GM23338 (cell line): Measurements from ENCODE around the gene MPPED1. TPM values are rescaled to one million over a fixed set of nuclear protein-coding genes. Genes with fewer than 3 reads are reported as not detected.

Source experiments
- EZH2 ChIP-seq: fragments of 200-600 bp; sonication (generic); IDR thresholded peaks from one replicate; pipeline ENCODE4 v1.8.0; 2017; ENCODE audit warnings: antibody characterized with exemption, mild to moderate bottlenecking, low read depth; ENCODE audit not compliant: unreplicated experiment
- EZH2phosphoT487 ChIP-seq: fragments of 200-600 bp; sonication (generic); IDR thresholded peaks from one replicate; pipeline ENCODE4 v1.8.1; 2018; ENCODE audit warnings: antibody characterized with exemption; ENCODE audit not compliant: unreplicated experiment
- JUNB ChIP-seq: IDR thresholded peaks from one replicate; pipeline ENCODE4 v1.6.1; 2016; ENCODE audit warnings: antibody characterized with exemption; ENCODE audit not compliant: unreplicated experiment
- STAT1 ChIP-seq: IDR thresholded peaks from one replicate; pipeline ENCODE4 v1.6.1; 2016; ENCODE audit warnings: antibody characterized with exemption; ENCODE audit not compliant: unreplicated experiment
- ZNF114 ChIP-seq: fragments of 250-450 bp; sonication (Bioruptor Pico); IDR thresholded peaks from 2 replicates; pipeline ENCODE4 v1.5.0; 2020; ENCODE audit warnings: mild to moderate bottlenecking, moderate library complexity
- ZNF331 ChIP-seq: fragments of 250-450 bp; sonication (Bioruptor Pico); IDR thresholded peaks from 2 replicates; pipeline ENCODE4 v1.5.0; 2020; ENCODE audit warnings: low read depth, mild to moderate bottlenecking, moderate library complexity
- polyA plus RNA-seq: library from polyadenylated mRNA; unstranded; fragments of >200 nt; fragmentation: Nextera tagmentation; extraction: Ambion mirVana; gene quantifications from 2 replicates; pipeline ENCODE4 v1.2.1, GENCODE V29; 2016
- total RNA-seq: library from RNA; depleted of rRNA; stranded (reverse); fragments of >200 nt; shearing (Covaris generic); gene quantifications from 2 replicates; pipeline ENCODE4 v1.2.3, GENCODE V29; 2014
- TF ChIP-seq, protein P1 (sequence below): fragments of 250-450 bp; sonication (Bioruptor Pico); IDR thresholded peaks from 2 replicates; pipeline ENCODE4 v1.5.0; 2020; ENCODE audit warnings: mild to moderate bottlenecking, moderate library complexity
- TF ChIP-seq, protein P2 (sequence below), 2 experiments: fragments of 200-600 bp in 1 of 2; sonication (generic) in 1 of 2; conservative IDR thresholded peaks; 2 replicates each; pipeline versions ENCODE4 v1.5.1 to v1.6.1; 2016 to 2017; ENCODE audit warnings: antibody characterized with exemption in 2 of 2, low read depth in 2 of 2, mild to moderate bottlenecking in 2 of 2, moderate library complexity in 1 of 2
- TF ChIP-seq, protein P3 (sequence below): IDR thresholded peaks from one replicate; pipeline ENCODE4 v1.6.1; 2018; ENCODE audit warnings: antibody characterized with exemption; ENCODE audit not compliant: unreplicated experiment

Gene MPPED1
- total and polyA plus RNA-seq, 2 experiments from 2014 or later, result 0.56 TPM; not detected in 1

DNA sequence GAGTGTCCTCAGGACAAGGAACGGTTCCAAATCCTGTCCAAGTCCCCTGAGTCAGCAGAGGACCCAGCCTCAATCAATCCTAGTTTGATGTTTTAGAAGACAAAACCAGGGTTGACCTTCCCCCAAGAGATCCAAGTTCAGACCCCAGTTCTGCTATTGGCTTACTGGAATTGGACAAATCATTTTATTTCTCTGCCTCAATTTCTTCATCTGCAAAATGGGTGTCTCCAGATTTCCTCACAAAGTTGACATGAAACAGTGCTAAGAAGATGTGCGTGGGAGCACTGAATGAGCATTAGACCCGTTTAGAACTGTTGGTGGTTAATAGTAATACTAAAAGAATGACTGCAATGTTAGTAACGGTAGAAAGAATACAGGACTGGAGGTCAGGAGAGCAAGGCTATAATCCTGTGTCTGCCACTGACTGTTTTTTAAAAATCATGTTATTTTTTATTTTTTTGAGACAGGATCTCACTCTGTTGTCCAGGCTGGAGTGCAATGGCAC is 35.8 kb upstream of the MPPED1 start (continued):
- TF ChIP-seq, protein P1, sequence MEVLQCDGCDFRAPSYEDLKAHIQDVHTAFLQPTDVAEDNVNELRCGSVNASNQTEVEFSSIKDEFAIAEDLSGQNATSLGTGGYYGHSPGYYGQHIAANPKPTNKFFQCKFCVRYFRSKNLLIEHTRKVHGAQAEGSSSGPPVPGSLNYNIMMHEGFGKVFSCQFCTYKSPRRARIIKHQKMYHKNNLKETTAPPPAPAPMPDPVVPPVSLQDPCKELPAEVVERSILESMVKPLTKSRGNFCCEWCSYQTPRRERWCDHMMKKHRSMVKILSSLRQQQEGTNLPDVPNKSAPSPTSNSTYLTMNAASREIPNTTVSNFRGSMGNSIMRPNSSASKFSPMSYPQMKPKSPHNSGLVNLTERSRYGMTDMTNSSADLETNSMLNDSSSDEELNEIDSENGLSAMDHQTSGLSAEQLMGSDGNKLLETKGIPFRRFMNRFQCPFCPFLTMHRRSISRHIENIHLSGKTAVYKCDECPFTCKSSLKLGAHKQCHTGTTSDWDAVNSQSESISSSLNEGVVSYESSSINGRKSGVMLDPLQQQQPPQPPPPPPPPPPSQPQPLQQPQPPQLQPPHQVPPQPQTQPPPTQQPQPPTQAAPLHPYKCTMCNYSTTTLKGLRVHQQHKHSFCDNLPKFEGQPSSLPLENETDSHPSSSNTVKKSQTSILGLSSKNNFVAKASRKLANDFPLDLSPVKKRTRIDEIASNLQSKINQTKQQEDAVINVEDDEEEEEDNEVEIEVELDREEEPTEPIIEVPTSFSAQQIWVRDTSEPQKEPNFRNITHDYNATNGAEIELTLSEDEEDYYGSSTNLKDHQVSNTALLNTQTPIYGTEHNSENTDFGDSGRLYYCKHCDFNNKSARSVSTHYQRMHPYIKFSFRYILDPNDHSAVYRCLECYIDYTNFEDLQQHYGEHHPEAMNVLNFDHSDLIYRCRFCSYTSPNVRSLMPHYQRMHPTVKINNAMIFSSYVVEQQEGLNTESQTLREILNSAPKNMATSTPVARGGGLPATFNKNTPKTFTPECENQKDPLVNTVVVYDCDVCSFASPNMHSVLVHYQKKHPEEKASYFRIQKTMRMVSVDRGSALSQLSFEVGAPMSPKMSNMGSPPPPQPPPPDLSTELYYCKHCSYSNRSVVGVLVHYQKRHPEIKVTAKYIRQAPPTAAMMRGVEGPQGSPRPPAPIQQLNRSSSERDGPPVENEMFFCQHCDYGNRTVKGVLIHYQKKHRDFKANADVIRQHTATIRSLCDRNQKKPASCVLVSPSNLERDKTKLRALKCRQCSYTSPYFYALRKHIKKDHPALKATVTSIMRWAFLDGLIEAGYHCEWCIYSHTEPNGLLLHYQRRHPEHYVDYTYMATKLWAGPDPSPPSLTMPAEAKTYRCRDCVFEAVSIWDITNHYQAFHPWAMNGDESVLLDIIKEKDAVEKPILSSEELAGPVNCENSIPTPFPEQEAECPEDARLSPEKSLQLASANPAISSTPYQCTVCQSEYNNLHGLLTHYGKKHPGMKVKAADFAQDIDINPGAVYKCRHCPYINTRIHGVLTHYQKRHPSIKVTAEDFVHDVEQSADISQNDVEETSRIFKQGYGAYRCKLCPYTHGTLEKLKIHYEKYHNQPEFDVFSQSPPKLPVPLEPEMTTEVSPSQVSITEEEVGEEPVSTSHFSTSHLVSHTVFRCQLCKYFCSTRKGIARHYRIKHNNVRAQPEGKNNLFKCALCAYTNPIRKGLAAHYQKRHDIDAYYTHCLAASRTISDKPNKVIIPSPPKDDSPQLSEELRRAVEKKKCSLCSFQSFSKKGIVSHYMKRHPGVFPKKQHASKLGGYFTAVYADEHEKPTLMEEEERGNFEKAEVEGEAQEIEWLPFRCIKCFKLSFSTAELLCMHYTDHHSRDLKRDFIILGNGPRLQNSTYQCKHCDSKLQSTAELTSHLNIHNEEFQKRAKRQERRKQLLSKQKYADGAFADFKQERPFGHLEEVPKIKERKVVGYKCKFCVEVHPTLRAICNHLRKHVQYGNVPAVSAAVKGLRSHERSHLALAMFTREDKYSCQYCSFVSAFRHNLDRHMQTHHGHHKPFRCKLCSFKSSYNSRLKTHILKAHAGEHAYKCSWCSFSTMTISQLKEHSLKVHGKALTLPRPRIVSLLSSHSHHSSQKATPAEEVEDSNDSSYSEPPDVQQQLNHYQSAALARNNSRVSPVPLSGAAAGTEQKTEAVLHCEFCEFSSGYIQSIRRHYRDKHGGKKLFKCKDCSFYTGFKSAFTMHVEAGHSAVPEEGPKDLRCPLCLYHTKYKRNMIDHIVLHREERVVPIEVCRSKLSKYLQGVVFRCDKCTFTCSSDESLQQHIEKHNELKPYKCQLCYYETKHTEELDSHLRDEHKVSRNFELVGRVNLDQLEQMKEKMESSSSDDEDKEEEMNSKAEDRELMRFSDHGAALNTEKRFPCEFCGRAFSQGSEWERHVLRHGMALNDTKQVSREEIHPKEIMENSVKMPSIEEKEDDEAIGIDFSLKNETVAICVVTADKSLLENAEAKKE (CRISPR knock-in tag), result no peak
- TF ChIP-seq, protein P2, sequence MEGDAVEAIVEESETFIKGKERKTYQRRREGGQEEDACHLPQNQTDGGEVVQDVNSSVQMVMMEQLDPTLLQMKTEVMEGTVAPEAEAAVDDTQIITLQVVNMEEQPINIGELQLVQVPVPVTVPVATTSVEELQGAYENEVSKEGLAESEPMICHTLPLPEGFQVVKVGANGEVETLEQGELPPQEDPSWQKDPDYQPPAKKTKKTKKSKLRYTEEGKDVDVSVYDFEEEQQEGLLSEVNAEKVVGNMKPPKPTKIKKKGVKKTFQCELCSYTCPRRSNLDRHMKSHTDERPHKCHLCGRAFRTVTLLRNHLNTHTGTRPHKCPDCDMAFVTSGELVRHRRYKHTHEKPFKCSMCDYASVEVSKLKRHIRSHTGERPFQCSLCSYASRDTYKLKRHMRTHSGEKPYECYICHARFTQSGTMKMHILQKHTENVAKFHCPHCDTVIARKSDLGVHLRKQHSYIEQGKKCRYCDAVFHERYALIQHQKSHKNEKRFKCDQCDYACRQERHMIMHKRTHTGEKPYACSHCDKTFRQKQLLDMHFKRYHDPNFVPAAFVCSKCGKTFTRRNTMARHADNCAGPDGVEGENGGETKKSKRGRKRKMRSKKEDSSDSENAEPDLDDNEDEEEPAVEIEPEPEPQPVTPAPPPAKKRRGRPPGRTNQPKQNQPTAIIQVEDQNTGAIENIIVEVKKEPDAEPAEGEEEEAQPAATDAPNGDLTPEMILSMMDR (conservative IDR thresholded peaks at IDR 0.05; ENCODE audit: low read depth in 2 of 2), result no peak
- TF ChIP-seq, protein P3, sequence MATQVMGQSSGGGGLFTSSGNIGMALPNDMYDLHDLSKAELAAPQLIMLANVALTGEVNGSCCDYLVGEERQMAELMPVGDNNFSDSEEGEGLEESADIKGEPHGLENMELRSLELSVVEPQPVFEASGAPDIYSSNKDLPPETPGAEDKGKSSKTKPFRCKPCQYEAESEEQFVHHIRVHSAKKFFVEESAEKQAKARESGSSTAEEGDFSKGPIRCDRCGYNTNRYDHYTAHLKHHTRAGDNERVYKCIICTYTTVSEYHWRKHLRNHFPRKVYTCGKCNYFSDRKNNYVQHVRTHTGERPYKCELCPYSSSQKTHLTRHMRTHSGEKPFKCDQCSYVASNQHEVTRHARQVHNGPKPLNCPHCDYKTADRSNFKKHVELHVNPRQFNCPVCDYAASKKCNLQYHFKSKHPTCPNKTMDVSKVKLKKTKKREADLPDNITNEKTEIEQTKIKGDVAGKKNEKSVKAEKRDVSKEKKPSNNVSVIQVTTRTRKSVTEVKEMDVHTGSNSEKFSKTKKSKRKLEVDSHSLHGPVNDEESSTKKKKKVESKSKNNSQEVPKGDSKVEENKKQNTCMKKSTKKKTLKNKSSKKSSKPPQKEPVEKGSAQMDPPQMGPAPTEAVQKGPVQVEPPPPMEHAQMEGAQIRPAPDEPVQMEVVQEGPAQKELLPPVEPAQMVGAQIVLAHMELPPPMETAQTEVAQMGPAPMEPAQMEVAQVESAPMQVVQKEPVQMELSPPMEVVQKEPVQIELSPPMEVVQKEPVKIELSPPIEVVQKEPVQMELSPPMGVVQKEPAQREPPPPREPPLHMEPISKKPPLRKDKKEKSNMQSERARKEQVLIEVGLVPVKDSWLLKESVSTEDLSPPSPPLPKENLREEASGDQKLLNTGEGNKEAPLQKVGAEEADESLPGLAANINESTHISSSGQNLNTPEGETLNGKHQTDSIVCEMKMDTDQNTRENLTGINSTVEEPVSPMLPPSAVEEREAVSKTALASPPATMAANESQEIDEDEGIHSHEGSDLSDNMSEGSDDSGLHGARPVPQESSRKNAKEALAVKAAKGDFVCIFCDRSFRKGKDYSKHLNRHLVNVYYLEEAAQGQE, result no peak
- TF ChIP-seq ZNF114, result no peak
- no peak for TF ChIP-seq JUNB
- TF ChIP-seq EZH2, result no peak
- no peak for TF ChIP-seq STAT1
- TF ChIP-seq EZH2phosphoT487, result no peak
- TF ChIP-seq ZNF331 (CRISPR knock-in tag), result no peak
